NCI-H2171 treated with DMSO at 0.1 percent for 48 hours (cell line): Measurements from ENCODE around the gene CCDC17.

Experiments used
- DNase-seq: peaks from one replicate; lab custom pipeline; 2025; lab: John Stamatoyannopoulos, UW

Gene CCDC17

DNA sequence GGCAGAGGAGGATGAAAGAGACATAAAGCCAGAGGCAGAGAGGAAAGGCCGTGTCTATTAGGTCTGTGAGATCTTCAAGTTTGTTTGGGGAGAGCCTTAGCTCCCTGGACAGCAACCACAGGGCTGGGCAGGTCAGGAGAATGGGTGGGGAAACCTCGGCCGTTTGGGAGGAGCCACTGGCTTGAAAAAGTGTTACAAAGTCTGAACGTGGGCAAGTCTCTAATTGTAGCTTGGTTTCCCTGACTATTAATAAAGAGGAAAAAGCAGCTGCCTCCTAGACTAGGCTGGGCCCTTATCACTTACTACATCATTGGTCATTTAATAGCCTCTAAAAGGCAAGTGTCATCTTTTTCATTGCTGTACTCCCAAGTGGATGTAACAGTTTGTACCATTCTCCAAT, at the start of gene CCDC17:
Gene CCDC17 (minus strand): TSS at position 83 of the 400 bp plus-strand sequence. CDS start 145 bp downstream, outside the sequence.
- no peak for DNase-seq

DNA sequence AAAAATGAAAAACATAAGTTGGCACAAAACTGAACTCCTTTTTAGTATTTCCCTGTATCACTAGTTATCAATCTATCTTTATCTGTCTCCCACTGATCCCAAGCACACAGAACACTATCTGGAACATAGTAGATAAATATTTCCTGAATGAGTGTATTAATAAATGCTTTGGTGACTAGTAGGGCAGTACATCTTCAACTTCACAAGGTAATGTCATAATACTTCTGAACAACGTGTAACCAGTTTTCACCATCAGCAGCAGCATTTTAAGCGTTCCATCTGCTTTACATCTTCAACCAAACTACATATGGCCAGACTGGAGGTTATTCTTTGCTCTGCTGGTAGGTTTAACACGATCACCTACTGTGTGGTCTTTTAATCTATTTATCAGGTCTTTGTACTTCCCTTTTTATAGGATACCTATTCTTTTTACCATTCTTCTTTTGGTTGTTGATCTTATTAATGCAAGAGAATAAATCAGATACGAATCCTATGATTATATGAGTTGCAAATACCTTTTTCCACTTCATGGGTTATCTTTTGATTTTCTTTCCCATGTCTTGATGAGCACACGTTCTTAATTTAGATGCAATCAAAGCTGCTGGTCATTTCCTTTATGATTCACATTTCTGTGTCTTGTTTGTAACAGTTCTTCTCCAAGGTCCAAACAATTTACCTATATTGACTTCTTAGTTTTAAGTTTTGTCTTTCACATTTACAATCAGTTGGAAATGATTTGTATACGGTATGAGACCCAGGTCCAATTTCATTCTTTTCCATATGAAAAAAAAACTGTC, 46.2 kb upstream of the CCDC17 start:
- no peak for DNase-seq

DNA sequence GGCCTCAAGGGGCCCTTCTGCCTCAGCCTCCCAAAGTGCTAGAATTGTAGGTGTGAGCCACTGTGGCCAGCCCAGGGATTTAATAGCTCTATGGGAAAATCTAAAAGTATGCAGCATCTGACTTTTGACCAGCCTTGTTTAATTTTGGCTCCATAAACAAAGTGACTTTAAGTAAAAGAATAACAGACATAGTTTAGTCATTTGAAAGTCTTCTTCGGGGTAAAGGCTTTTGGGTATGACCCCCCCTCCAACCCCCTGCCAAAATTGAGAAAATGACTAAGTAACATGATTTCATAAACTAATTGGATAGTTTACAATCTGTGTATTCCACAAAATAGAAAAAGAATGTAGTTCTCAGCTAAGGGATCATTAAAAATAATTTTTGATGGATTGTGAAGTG, 45.5 kb upstream of the CCDC17 start:
- DNase-seq: no peak

DNA sequence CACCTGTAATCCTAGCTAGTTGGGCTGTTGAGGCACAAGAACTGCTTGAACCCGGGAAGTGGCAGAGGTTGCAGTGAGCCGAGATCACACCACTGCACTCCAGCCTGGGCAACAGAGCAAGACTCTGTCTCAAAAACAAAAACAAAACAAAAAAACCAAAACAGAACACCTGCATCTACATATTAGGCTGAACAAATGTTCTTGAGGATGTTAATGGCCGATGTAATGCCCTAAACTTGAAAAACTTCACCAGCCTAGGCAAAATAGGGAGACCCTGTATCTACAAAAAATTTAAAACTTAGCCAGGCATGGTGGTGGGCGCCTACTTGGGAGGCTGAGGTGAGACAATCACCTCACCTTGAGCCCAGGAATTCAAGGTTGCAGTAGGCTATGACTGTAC, 44.7 kb upstream of the CCDC17 start:
- no peak for DNase-seq

DNA sequence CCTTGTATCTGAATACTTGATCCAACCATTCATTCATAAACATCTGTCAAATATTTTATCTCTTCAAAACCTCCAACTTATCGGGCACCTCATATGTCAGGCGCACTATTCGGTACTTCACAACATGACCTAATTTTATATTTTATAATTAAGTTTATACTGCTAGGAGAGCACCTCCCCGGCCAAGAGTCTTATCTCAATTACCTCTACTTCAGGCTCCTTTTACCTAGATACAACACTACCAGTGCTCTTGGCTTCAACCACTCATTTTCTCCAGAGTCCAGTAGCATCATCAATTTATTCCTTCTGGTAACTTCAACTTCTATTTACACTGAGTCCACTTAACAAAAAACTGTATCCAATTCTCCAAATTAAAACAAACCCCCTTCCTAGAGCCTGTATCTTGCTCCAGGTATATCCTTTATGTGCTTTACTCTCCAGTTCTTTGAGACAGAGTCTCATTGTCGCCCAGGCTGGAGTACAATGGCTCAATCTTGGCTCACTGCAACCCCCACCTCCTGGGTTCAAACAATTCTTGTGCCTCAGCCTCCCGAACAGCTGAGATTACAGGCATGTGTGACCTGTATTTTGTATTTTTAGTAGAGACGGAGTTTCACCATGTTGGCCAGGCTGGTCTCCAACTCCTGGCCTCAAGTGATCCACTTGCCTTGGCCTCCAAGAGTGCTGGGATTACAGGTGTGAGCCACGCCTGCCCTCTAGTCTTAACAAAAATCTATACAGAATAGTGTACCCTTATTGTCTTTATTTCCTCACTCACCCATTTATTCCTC, 43.7 kb upstream of the CCDC17 start:
- DNase-seq: no peak

DNA sequence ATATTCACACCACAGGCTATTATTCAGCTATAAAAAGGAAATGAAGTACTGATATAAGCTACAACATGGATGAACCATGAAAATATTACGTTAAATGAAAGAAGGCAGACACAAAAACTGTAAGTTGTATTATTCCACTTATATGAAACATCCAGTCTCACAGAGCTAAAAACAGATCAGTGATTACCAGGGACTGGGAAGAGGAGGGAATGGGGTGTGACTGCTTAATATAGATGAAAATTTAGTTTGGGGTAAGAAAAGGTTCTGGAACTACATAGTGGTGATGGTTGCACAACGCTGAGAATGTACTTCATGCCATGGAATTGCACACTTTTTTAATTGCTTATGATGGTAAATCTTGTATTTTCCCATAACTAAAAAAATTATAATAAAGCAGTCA, 43.0 kb upstream of the CCDC17 start:
- DNase-seq: no peak

DNA sequence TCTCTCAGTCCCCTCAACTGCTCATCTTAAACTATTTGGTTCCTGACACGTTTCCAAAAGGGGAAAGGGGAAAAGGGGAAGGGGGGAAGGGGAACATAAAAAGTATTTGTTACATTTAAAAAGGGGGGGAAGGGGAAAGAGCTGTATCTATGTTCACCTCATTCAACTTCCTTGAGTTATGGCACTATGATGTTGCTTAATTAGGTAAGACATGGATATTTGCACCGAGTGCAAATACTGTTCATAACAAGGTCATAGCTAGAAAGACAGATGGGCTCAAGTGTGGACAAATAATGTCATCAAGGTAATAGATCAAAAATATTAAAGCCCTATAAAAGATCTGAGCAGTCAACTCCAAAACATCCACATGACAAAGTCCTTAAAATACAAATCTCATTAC, 36.5 kb upstream of the CCDC17 start:
- DNase-seq: no peak

DNA sequence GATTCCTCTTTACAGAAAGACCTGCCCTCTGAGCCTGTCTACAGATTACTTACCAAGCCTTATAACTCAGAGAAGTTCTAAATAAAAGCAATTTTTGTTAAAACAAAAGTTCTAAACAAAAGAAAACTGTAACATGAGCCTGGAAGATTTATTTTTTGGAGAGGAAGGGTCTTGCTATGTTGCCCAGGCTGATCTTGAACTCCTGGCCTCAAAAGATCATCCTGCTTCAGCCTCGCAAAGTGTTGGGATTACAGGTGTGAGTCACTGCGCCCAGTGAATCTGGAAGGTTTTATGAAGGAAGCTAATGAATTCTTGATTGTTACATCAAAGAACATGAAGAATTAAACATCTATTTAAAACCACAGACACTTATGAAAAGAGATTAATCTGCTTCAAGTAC, 35.4 kb upstream of the CCDC17 start:
- no peak for DNase-seq

DNA sequence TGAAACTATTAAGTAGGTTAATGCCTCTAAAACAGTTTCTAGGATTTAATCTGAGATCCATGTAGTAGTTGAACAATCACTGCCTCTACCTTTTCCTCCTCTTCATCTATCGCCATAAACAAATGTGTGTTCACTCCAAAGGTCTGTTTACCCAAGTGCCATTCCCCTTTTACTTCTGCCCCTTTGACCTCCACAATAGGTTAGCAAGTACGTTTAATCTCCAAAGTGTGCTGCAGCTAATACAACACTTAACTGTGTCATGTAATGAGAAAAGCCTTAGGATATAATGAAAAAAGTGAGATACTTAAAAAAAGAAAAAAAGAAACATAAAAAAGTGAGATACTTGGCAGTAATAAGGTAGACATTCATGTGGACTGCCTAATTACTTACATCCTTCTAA, 34.3 kb upstream of the CCDC17 start:
- no peak for DNase-seq

DNA sequence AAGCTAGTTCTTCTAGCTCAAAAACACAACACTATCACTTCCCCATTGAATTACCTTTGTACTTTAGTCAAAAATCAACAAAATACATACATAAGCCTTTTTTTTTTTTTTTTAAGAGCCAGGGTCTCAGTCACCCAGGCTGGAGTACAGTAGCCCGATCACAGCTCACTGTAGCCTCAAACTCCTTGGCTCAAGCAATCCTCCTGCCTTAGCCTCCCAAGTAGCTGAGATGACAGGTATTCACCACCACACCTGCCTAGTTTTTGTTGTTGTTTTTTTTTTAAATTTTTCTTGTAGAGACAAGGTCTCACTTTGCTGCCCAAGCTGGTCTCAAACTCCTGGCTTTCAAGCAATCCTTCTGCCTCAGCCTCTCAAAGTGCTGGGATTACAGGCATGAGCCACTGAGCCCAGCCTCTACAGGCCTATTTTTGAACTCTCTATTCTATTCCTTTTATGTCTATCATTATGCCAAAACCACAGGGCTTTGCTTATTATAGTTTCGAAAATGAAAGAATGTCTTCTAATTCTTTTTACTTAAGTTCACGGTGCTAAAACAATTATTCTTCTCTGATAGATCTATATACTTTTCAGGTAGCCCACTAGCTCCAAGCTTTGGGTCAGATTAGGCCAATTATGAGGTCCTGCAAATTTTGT, 32.8 kb upstream of the CCDC17 start:
- DNase-seq: no peak

DNA sequence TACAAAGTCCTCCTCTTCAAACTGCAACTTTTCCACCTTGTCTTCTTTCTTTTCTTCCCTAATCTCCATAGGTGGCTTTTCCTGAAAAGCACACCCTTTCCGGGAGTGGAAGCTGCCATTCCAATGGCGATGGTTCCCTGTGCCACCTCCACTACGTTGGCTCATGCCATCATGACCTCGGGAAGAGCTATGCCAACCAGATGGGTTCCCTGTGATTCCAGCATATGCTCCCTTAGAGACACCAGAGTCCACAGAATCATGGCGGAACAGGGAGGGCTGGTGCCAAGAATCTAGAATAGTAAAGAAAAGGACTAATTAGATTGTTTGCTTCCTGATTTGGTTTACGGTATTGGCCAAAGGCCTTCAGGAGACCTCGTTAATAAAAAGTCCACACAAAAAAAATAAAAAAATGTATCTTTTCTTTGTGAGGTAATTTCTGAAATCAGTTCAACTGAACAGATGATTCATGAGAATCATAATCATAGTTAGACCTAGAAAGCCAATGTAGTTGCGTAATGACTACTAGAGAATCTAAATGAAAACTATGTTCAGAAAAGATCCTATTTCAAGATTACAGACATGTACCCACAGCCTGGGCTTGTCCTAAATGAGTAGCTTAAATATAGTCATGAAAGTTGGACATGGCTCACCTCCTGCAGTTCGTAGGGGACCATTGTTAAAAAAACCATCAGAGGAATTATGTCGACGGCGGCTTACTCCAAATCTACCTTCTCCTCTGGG, 30.9 kb upstream of the CCDC17 start:
- no peak for DNase-seq

DNA sequence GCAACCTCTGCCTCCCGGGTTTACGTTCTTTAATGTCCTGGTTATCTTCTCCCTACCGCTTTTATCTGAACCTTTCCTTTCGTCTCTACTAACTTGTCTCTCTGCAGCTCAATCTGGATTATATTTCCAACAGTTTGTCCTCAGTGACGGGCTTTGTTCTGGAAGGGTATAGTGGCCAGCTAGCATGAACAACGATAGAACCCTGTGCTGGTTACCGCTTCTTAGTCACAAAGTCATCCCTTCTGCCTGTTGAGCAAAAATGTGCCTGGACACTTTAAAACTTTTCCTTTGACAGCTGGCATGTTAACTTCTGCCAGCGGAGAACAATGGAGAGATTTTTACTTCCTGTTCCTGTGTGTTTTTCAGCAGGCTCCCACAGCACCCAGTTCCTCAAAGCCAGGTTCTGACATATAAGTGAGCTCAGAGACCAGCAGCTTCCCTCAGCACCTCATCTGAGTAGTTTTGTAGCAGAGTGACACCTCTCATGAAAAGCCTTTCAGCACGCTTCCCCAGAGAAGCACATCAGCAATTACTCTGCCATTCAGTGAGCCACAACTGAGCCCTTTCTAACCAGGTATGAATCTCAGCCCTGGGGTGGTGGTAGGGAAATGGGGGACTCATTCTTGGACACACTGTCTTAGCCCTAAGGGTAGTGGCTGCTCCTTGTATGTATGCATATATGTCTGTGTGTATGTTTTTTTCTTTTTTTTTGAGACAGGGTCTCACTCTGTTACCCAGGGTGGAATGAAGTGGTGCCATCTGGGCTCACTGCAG, 23.6 kb upstream of the CCDC17 start:
- no peak for DNase-seq

DNA sequence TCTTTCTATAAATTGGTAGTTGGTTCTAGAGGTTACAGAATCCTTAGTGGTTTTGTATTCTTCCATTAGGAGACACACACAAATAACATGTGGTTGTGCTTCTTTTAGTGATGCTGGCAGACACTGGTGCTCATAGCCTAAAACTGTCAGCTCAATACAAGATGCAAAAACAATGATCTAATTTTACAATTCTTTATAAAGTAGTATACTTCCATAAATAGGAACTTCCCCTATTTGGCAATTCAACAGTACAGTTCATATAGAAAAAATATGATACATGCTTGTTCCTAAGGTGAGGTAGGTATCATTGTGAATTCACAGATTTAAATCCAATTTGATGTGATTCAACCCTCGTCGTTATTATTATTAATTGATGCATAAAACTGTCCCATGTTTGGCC, 20.8 kb upstream of the CCDC17 start:
- no peak for DNase-seq

DNA sequence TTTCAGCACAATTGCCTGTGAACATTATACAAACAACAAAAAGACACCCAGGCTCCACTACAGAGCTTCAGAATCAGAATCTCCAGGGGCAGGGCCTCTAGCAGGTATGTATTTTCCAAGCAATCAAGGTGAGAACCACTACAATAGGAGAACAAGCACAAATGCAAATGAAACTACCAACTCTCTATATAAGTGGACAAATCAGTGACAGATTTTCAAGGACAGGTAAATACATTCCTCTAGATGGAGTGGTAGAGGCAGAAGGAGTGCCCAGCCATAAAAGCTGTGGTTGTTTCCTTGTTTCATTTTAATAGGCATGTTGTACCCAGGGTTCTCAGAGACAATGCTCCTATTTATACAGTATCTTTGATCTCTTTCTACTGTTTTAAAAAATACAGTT, 20.1 kb upstream of the CCDC17 start:
- no peak for DNase-seq

DNA sequence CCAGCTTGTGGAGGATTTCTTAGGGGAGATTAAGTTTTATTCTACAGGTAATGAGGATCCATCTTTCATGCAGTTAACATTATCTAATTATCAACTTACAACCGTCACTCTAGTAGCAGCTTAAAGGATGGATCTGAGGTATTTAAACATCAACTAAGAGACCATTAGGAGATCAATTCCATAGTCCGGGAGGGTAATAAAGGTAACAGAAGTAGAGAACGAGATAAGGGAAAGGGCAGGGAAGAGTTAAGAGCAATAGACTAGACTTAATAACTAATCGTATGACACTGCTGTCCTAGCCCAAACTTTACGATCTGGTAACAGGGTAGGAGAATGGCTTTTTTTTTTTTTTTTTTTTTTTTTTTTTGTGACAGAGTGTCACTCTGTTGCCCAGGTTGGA, 19.5 kb upstream of the CCDC17 start:
- DNase-seq: no peak

DNA sequence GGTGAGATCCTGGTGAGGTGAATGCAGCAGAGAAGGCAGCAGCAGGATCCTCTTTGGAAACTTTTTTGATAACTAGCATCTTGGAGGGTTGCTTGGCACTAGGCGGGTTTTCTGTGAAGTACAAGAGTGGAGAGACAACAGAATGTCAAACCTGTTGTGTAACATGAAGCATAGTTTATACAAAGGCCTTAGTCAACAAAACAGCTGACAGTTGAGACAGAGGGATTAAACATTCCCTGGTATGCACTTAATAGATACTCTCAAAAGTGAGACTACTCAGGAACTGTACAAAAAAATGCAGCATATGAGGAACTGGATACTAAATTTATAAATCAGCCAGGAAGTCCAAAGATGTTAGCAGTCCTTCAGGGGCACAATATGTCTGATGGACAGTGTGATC, 16.4 kb upstream of the CCDC17 start:
- no peak for DNase-seq

DNA sequence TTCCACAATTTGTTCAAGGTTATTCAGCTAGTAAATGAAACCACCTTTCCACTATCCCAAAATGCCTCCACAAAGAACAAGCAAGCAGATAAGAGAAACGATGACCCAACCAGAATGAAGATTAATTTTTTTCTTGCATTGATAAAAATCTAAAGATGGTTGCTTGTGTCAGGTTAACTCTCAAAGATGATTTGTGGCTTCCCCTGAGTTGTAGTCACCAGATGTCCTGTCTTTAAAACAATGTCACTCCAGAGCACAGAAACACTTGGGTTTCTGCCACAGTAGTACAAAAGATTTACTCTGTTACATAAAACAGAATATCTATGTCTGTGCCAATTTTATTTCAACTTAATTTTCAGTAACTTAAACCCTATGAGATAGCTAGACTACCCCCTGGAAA, 11.4 kb upstream of the CCDC17 start:
- no peak for DNase-seq

DNA sequence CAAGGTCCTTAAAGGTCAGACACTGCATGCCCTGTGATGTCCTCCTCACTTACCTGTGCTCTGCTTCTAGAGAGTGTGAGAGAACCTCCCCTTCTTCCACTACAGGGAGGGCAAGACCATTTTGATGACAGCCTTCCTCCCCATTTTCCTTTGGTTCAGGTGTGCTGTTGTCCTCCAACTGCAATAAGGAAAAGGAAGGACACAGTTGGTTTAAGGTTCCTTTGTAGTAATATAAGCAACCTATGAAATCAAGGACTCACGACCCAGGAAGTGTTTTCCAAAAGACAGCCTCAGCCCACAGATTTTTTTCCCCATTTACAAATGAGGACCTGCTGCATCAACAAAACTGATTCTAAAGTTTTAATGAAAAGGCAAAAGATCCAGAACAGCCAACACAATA, 6.6 kb upstream of the CCDC17 start:
- no peak for DNase-seq

DNA sequence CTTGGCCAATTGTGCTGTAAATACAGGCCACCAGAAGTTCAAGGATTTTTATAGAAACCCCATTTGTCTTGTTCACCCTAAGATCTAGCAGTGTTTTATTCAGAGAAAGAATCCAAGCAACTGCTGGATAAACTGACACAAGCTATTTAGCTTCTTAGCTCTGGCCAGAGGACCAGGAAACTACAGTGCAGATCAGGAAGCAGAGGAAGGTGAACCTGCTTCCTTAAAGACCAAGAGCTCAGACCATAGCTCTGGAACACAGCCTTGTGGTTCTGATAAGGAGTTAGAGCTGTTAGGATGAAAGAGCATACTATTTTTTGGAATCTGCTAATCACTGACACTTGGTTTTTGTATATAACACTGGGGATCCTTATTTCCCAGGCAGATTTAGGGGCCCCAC, 5.2 kb upstream of the CCDC17 start:
- DNase-seq: no peak

DNA sequence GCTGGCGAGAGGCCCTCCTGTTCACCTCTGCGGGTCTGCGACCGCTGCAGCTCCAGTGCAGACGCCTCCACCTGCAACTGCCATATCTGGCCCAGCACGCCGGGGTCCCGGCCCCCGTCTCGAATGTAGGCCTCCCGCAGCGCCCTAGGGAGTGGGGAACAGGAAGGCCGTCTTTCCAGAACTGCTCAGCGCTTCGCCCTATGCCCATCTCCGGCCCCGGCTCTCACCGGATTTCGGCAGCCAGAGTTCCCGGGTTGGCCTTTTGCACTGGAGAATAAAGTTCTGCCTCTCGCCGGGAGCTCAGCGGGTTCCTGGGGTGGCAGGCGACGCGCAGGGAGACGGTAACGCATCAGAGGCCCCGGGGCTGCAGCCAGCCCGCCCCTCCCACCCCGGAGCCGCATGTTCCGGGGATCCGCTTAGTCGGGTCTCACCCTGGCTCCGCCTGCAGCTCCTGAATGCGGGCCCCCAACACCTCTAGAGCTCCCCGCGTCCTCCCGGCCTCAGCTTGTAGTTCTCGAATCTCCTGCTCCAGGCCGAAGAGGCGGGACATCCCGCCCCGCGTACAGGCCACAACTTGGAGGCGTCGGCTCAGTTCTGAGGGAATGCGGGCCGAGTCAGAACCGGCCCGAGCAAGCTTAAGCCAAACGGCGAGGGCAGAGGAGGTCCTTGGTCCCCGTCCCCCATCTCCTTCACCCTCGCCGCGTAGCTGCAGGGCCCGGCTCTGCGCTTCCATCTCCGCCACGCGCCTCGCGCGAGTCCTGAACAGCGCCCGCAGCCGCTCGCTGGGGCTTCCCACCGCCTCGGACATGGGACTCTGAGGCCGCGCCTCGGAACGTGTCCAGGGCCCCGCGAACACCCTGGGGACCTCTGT, 1.1 kb downstream of the CCDC17 start:
- no peak for DNase-seq
